A549 (cell line): Measurements from ENCODE around the gene MXD4.

Experiments used
- CTCF ChIP-seq: fragments of >200 bp; sonication (Bioruptor Twin); formaldehyde crosslinking; IDR thresholded peaks from 3 replicates; pipeline ENCODE4 v1.5.1; 2016
- EP300 ChIP-seq, 2 experiments: fragments of >200 bp; sonication (Bioruptor Twin); formaldehyde crosslinking; IDR thresholded peaks; 2 replicates in 1 of 2; 3 replicates in 1 of 2; pipeline ENCODE4 v1.6.1; 2016 to 2017
- HMGXB4 ChIP-seq: fragments of 250-450 bp; sonication (Bioruptor Pico); IDR thresholded peaks from 2 replicates; pipeline ENCODE4 v1.5.0; 2021; ENCODE audit warnings: mild to moderate bottlenecking, moderate library complexity, borderline replicate concordance
- JUN ChIP-seq, 2 experiments: fragments of >200 bp; sonication (Bioruptor Twin); formaldehyde crosslinking; IDR thresholded peaks; 2 replicates in 1 of 2; 3 replicates in 1 of 2; pipeline ENCODE4 v1.6.1; 2016 to 2017
- MAFK ChIP-seq: fragments of 450-650 bp; IDR thresholded peaks from 2 replicates; pipeline ENCODE4 v1.6.1; 2014; ENCODE audit not compliant: partially characterized antibody
- NFE2L2 ChIP-seq: fragments of 150-350 bp; conservative IDR thresholded peaks from 2 replicates; pipeline ENCODE4 v1.6.1; 2014; ENCODE audit warnings: low read length
- PHF8 ChIP-seq: fragments of 200-600 bp; sonication (generic); IDR thresholded peaks from 2 replicates; pipeline ENCODE4 v1.6.1; 2016; ENCODE audit warnings: low read depth, mild to moderate bottlenecking, antibody characterized with exemption, moderate library complexity, borderline replicate concordance
- POLR2A ChIP-seq: IDR thresholded peaks from 2 replicates; pipeline ENCODE4 v1.6.1; 2012; ENCODE audit warnings: mild to moderate bottlenecking, low read length
- RAD21 ChIP-seq, 2 experiments: fragments of >200 bp in 1 of 2; sonication (Bioruptor Twin) in 1 of 2; formaldehyde crosslinking in 1 of 2; IDR thresholded peaks in 1 of 2; conservative IDR thresholded peaks in 1 of 2; 2 replicates in 1 of 2; 3 replicates in 1 of 2; pipeline ENCODE4 v1.6.1; 2012 to 2018; ENCODE audit warnings: inconsistent platforms in 1 of 2
- SMC3 ChIP-seq: fragments of >200 bp; sonication (Bioruptor Twin); formaldehyde crosslinking; IDR thresholded peaks from 3 replicates; pipeline ENCODE4 v1.6.1; 2018; ENCODE audit warnings: inconsistent platforms
- TP53 ChIP-seq: fragments of 250-450 bp; sonication (Bioruptor Pico); IDR thresholded peaks from 2 replicates; pipeline ENCODE4 v1.5.0; 2021; ENCODE audit warnings: mild to moderate bottlenecking, moderate library complexity

DNA sequence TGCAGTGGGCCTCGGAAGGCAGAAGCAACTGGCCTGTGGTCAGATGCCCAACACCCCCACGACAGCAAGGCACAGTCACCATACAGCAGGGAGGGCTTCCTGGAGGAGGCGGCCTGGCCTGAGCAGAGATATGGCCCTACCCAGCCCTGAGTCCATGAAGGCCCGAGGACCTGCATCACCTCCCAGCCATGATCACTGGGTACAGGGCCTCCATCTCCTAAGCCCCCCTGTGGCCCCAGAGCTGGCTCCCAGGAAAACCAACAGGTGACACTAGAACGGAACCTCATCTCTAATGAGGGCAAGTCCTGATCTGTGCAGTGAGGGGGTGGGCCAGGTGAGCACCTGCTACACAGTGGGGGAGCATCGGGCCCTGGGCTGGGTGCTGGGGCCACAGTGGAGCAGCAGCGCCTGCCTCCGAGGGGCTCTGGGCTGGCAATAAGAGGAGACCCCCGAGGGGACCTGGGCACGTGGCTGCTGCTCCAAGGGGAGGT is 26.2 kb upstream of the MXD4 start:
- TF ChIP-seq RAD21 (conservative IDR thresholded peaks at IDR 0.05 in 1 of 2, IDR thresholded peaks at IDR 0.05 in 1 of 2) (no peak), SMC3 (no peak), CTCF (no peak), EP300 (IDR thresholded peaks at IDR 0.05) (no peak), POLR2A (no peak), MAFK (no peak), TP53 (CRISPR knock-in tag) (no peak), PHF8 (no peak), HMGXB4 (CRISPR knock-in tag) (no peak), NFE2L2 (no peak), JUN (IDR thresholded peaks at IDR 0.05) (no peak)
